GM12801 (cell line): ENCODE data around the gene PML.

Experiments used
- TF ChIP-seq, protein P1 (sequence below): IDR thresholded peaks from one replicate; pipeline ENCODE4 v1.5.1; 2011; ENCODE audit warnings: control low read depth; ENCODE audit not compliant: insufficient read length; ENCODE audit errors: extremely low read depth

PML gene

DNA sequence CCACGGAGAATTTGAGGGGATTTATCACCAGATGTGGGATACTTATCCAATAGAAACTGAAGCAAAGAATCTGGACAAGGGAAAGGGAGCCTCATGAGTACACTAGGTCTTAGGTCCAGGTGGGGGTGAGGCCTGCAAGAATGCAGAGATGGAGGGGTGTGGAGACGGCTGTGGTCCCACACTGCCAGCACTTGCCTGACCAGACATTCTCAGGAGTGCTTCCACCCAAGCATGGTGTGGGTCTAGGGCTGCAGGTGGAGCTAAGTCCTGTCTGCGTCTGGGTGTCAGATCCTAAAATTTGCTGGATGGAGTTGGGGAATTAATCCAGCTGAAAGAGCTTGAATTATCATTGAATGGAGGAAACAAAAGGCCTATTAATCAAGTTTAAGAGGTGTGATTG lies 14.4 kb downstream of the PML start:
- TF ChIP-seq, protein P1, sequence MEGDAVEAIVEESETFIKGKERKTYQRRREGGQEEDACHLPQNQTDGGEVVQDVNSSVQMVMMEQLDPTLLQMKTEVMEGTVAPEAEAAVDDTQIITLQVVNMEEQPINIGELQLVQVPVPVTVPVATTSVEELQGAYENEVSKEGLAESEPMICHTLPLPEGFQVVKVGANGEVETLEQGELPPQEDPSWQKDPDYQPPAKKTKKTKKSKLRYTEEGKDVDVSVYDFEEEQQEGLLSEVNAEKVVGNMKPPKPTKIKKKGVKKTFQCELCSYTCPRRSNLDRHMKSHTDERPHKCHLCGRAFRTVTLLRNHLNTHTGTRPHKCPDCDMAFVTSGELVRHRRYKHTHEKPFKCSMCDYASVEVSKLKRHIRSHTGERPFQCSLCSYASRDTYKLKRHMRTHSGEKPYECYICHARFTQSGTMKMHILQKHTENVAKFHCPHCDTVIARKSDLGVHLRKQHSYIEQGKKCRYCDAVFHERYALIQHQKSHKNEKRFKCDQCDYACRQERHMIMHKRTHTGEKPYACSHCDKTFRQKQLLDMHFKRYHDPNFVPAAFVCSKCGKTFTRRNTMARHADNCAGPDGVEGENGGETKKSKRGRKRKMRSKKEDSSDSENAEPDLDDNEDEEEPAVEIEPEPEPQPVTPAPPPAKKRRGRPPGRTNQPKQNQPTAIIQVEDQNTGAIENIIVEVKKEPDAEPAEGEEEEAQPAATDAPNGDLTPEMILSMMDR = no peak

DNA sequence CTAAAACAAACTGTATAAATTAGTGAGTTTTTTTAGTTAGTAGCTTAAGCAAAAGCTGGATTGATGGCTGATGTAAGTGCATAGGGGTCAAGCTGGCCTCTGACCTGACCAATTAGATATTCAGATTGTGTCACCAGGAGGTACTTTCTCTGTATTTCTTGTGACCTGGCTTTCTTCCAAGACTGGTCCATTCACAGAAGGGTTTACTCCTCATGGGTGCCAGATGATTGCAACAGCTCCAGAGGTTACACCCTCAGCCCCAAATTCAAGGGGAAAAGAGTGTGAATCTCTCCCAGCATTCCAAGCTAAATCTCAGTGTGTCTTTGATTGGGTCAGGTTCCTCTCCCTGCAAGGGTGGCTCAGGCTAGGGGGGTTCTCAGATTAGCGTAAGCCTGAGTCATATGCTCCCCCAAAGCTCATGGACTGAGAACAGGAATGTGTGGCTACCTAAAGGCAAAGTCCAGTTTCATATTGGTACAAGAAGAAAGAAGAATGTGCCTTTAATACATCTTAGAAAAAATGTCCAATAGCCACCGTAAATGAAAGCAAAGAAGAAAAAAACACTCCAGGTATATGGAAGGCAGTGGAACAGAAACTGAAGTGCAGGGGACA lies 16.5 kb downstream of the PML start:
- TF ChIP-seq, protein P1 = no peak

DNA sequence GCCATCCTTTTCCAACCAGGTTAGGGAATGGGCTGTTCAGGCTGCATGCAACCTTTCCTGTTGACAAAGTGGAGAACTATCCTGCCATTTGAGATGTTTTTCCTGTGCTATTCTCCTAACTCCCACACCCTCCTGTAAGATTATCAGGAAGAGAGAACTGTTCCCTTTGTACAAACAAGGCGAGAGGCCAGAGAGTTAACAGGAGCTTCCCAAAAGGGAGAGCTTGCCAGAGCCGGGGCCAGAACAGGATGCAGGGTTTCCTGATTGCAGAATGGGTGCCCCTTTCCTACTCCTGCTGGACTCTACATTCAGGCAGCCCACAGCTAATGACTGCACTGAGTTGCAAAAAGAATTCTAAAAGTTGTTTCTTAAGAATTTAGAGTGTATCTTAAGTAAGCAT lies 17.1 kb downstream of the PML start:
- TF ChIP-seq, protein P1 = no peak

DNA sequence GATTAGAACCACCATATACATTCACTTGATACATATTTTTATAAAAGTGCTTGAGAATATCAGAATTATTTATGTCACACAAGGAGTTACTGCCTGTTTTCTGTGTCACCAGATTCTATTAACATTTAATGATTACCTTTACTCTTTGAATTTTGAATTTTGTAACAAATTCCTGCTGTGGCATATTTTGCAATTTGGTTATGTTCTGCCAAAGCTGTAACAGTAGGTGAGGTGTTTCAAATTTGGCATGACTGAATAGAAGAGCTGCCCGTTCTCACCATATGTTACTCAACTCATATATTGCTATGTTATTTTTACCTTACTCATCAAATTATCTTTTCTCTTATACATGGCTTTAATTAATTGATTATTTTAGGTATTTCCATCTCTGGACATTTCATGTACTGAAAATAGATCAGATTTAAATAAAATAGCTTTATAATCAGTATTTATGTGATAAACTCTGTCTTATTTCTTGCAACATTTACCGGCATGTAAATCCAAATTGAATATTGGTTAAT lies 18.9 kb downstream of the PML start:
- TF ChIP-seq, protein P1 = no peak

DNA sequence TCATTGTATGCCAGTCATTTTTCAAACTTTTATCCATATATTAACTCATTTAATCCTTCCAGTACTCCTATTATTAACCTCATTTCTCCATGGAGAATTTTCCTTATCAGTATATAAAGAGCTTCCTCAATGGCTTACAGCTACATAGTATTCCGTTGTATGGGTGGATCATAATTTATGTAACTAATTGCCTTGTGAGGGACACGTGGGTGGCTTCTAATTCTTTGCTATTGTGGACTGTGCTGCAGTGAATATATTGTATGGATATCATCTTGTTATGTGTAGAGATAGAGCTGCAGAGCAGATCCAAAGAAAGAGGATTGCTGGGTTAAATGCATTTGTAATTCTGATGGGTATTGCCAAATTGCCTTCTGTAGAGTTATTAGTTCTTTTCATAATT lies 25.2 kb downstream of the PML start:
- TF ChIP-seq, protein P1 = no peak

DNA sequence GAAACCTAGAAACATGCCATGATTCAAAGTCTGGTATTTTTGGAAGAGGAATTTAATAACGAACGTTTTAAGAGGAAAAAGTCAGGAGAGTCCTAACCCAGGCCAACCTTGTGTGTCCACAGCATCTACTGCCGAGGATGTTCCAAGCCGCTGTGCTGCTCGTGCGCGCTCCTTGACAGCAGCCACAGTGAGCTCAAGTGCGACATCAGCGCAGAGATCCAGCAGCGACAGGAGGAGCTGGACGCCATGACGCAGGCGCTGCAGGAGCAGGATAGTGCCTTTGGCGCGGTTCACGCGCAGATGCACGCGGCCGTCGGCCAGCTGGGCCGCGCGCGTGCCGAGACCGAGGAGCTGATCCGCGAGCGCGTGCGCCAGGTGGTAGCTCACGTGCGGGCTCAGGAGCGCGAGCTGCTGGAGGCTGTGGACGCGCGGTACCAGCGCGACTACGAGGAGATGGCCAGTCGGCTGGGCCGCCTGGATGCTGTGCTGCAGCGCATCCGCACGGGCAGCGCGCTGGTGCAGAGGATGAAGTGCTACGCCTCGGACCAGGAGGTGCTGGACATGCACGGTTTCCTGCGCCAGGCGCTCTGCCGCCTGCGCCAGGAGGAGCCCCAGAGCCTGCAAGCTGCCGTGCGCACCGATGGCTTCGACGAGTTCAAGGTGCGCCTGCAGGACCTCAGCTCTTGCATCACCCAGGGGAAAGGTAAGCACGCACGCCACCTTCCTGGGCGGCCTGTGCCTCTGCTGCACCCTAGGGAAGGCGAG lies 28.4 kb downstream of the PML start:
- TF ChIP-seq, protein P1 = no peak

DNA sequence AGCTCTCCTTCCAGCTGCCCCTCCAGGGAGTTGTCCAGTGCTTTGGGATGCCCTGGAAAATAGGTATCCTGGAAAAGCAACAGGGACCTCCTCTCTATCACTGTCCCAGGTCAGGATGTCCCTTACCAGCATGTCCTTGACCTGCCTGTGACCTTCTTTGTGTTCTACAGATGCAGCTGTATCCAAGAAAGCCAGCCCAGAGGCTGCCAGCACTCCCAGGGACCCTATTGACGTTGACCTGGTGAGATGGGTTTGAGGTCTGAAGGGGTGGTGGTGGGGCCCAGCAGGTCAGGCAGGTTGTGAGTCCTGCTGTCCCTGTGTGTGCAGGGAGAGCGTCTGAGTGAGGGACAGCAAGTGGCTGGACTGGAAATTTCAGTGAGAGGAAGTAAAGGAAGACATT lies 30.2 kb downstream of the PML start:
- TF ChIP-seq, protein P1 = no peak
